Measurements from ENCODE around the gene PSMB5.

PSMB5 gene

DNA sequence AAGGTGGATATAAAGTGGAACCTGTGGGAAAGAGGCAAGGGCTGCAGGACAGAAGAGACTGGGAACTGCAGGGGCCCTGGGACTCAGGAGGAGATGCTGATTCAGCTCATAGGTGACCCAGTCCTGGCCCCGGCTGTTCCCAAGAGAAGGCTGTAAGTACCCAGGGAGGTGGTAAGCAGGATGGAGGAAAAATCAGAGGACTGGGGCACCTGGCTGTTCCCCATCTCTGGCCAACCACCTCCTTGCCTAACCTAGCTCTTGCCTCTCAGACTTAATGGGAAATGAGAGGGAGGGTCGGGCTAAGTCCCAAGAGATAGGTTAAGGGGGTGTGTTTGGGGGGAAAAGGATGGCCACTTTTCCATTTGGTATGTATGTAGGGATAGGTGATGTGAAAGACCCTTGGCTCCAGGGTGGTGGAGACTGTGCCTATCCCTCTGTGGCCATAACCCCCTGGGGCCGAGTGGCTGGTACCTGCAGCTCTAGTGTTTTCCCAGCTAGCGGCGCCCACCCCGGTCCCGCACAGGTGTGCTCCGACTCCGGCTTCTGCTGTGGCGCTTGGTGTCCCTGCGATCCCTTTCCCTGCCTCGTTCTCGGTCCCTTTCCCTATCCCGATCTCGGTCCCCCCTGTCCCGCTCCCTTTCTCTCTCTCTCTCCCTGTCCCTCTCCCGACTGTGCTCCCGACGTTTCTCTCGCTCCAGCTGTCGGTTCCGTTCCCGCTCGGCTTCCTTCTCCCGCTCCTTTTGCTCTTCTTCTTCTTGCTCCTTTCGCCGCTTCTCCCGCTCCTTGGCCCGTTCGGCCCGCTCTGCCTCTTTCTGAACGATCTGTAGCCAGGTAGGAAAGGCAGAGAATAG is 24.2 kb upstream of the PSMB5 start:
- FAIRE-seq (no peak), DNase-seq (ENCODE audit: low spot score) (no peak)

DNA sequence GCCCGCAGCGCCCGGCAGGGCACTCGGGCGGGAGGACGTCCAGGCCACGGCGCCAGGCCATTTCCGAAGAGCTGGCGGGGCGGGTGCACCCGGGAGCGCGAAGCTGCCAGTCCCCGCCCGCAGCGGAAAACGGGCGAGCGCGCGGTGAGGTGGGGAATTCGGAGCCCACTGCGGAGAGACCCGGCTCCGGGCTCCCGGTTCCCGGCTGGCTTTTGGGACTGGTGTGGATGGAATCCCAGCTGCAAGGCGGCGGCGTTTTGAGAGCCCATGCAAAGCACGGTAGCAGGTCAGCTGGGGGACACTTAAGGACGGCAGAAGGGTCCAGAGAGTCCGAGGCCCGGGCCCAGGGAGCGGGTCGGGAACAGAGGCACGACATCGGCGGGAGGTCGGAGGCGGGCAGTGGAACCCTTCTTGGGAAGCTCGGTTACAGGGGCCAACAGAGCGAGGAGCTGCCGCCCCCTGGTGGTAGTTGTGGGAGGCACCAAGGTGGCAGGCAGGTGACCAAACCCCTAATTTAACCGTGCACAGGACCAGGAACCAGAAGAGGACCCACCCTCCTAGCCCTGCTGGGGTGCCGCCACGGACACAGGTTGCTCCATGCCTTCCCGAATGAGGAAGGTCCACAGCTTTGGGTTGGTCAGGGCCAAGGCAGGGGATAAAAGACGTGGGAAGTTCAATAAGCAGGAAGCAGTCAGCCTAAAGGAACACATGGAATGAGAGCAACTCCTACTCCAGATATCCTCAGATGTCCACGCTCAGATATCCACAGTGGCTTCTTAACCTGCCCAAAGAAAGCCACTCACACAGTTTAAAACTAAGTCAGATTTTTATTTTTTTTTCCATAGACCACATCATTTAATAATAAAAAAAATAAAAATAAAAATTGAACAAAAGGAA is 23.3 kb upstream of the PSMB5 start:
- no peak for FAIRE-seq
- peak; percentile 88 for DNase-seq (ENCODE audit: low spot score)

DNA sequence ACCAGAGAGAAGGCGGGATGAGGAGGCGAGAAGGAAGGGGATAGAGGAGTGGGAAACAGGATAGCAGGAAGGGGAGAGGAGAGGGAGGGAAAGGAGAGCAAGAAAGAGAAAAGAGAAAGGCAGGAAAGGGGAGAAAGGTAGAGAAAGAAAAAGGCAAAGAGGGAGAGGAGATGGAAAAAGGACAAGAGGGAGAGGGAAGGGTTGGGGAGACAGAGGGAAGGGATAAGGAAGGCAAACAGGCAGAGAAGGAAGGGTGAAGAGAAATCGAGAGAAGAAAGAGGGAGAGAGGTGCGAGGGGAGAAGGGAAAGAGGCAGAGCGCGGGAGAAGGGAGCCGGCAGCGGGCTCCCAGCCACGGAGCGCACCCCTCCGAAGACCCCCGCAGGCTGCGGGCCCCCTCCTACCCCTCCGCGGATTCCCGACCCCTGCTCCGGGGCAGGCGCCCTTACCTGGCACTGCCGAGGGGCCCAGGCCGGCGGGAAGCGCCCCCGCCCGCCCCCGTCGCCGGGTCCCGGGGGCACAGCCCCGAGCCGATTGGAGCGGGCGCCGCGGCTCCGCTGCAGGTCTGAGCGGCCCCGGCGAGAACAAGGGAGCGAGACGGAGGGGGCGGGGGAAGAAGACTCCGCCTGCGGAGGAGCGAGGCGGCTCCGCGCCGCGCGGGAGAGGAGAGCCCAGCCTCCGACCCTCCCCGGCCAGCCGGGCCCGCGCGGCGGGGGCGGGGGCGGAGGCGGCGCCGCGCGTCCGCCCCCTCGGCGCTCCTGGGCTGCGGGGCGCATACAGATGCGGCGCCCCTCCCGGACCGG is 22.5 kb upstream of the PSMB5 start, which contains the start of gene CDH24:
Gene CDH24 (minus strand): TSS at position 565 of the 801 bp plus-strand sequence. CDS start 1,787 bp downstream, outside the sequence.
- DNase-seq (ENCODE audit: low spot score) (peak; percentile 87), FAIRE-seq (peak; percentile 23)

DNA sequence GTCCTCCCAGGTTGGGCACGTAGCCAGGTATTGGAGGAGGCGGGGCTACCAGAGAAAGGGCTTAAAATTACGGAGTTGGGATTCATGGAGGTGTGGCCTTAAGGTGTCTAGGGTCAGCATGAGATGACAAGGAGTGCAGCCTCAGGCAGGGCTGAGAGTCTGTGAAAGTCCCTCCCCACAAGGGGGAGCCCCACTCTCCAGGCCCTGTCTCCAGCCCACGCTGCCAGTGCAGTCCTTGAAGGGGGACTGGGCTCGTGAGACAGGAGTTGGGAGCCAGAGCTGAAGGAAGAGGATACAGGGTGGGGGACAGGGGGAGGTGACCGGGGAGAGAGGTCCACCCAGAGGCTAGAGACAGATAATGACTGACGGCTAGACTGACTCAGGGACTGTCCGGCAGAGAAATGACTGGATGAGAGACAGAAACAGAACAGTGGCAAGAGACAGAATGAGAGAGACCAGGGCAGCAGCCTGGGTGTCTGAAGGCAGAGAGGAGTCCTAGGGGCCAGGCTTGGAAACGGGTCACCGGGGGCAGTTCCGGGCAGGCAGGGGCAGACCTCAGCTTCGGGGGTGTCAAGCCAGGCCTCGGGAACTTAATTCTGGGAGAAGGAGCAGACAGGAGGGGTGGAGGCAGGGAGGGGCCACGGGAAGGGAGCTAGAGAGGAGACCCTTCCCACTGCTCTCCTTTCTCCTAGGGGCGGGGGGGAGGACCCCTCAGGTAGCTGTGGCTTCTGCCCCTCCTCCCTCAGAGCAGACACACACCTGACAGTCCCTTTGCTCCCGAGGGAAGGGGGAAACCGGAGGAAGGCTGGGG is 21.6 kb upstream of the PSMB5 start:
- FAIRE-seq (no peak), DNase-seq (ENCODE audit: low spot score) (peak; percentile 89)

DNA sequence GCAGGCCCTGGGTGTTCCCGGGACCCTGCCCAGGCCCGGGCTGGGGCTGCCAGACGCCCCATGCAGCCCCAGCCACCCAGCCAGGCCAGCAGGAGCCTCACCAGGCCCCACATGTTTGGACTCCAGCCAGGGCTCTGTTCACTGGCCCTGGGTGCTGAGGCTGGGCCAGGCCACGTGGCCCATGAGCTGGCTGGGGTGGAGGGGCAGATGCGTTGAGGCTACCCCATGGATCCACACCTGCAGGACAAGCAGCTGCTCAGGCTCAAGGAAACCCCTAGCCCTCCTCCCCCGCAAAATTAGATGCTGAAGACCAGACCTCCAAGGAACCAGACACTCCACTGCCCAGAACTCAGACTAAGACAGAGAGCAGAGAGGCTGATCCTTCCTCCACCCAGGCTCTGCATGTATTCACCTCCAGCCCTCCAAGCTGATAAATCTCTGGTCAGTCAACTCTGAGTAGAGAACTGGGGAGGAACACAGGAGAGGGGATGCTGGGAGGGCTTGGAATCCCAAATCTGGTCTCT is 21.0 kb upstream of the PSMB5 start:
- FAIRE-seq (no peak), DNase-seq (ENCODE audit: low spot score) (peak; percentile 32)

DNA sequence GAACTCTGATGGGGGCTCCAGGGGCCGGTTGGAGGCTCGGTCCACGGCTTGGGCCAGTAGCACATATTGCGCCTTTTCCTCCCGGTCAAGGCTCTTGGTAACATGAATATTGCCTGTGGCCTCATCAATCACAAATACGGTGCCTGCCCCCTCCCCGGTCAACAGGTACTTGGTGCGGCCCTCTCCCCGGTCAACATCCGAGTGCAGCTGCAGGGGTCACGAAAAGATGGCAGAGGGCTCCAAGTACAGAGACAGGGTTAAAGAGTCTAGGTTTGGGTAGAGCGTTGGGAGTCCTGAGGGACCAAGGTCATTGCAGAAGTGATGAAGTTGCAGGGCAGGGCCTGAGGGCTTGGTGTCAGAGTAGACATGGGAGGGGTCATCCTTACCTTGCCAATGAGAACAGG is 20.4 kb upstream of the PSMB5 start:
- DNase-seq (ENCODE audit: low spot score) (no peak), FAIRE-seq (no peak)

DNA sequence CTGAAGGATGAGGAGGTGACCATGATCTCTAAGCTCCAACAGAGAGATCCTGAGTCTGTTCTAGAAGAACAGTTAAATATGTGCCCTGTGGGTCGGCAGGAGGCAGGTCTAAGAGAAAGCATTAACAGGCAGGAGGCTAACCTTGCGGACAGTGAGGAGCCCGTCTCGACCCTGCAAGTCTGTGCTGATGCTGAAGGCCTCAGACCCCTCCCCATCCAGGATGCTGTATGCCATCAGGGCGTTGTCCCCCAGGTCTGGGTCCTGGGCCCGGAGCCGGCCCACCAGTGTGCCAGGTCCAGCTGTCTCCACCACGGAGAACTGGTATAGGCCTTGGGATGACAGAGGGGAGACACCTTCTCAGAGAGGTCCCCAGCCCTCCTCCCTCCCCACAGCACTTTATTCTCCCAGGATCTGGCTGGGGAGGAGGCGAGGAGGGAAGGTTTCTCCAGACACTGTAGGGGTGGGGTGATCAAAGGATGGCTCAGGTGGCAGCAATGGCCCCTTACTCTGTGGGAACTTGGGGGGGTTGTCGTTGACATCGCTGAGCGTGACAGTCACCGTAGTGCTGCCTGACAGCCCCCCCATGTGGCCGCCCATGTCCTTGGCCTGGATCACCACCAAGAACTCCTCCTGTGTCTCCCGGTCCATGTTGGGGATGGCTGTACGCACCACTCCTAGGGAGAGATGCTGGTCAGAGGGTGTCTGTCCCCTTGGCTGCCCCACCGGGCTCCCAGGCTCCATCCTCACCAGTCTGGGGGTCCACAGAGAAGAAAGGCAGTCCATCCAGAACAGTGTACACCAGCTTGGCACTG is 19.5 kb upstream of the PSMB5 start:
- FAIRE-seq (no peak), DNase-seq (ENCODE audit: low spot score) (no peak)

DNA sequence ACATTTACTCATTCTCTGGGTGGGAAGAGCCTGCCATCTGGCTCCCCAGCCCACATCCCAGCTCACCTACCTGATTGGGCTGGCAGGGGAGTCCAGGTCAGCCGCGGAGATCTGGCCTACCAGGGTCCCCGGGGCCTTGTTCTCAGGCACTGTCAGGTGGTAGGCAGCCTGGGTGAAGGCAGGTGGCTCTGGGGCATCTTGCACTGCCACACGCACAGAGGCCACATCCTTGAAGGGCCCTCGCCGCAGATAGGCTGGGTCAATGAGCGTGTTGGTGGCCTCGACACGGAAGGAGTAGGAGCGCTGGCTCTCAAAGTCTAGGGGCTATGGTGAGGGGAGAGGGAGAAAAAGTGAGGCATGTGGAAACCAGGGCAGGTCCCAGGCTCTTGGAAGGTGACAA is 18.7 kb upstream of the PSMB5 start:
- FAIRE-seq (no peak), DNase-seq (ENCODE audit: low spot score) (no peak)

DNA sequence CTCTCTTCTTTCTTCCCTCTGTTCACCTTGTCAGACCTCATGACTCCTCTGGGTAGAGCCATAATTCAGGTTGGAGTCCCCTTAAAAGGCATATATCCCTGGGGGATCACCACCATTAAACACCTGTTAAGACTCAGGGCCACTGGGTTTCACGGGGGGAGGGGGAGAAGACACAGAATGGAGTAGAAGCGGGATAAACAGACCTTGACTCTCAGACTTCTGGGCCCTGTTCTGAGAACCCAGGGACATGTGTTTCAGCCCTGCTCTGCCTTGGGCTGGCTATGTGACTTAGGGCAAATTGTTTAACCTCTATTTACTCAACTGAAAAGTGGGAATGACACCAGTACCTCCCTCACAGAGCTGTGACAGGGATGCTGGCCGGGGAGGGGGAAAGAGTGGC is 18.0 kb upstream of the PSMB5 start:
- FAIRE-seq: no peak
- no peak for DNase-seq (ENCODE audit: low spot score)

DNA sequence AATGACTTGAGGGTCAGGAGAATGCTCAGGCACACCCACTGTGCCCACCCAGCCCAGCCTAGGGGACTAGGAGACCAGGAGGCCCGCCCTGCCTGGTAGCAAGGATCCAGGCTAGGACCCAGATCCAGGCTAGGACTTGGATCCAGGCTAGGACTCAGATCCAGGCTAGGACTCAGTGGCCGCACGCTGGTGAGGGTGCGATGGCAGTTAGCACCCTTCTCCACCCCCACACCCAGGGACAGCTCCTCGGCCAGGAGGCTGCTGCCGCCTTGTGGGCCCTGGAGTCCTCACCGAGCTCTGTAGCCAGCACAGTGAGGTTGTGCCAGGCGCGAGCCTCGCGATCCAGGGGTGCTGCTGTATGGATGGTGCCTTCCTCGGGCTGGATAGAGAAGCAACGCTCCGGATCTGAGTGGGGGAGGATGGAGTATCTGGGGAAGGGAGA is 17.5 kb upstream of the PSMB5 start:
- no peak for FAIRE-seq
- no peak for DNase-seq (ENCODE audit: low spot score)

DNA sequence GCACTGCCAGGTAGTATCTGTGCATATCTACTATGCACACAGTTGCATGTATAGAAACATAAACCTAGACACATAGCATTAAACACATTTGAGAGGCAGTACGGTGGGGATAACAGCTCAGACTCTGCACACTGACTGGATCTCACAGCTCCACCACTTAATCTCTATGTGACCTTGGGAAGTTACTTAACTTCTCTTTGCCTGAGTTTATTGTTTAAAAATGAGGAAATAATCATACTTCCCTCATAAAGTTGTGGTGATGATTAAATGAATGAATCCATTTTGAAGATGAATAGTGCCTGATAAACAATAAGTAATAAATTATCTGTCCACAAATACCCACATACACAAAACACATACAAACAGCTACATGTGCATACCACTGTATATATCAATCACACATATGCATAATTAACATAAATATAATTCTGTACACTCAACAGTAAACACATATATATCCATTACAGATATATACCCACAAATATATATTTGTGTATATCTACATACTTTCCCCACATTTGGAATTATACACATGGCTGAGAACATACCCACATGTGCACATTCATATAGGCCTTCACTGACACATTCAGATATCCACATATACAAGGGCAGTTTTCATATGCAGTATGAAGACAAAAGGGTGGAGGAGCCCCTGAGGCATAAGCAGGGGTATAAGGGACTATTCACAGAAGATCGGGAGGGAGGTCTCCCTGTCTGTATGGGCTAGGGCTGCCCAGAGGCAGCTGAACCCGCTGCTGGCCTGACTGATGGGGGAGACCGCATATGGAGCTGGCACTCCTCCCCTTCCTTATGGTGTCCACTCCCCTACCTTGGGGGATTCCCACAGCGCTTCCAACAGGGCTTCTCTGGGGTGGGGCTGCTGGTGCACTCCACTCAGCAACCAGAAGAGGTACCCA is 16.7 kb upstream of the PSMB5 start:
- FAIRE-seq (peak; percentile 80), DNase-seq (ENCODE audit: low spot score) (no peak)

DNA sequence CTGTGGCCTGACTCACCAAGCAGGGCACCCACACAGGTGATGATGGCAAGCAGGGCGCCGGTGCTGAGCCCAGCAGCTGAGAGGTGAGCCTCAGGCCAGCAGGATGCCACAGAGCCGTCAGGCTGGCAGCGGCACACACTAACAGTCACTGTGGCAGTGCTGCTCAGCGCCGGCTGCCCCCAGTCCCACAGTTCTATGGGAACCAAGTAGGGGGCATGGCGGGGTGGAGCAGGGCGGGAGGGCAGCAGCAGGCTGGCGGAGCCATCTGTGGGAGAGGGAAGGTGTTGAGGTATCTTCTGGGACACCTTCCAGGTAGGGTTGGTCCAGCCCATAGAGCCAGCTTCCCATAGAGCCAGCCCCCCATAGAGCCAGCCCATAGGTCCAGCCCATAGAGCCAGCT is 14.3 kb upstream of the PSMB5 start:
- DNase-seq (ENCODE audit: low spot score) (no peak), FAIRE-seq (no peak)

DNA sequence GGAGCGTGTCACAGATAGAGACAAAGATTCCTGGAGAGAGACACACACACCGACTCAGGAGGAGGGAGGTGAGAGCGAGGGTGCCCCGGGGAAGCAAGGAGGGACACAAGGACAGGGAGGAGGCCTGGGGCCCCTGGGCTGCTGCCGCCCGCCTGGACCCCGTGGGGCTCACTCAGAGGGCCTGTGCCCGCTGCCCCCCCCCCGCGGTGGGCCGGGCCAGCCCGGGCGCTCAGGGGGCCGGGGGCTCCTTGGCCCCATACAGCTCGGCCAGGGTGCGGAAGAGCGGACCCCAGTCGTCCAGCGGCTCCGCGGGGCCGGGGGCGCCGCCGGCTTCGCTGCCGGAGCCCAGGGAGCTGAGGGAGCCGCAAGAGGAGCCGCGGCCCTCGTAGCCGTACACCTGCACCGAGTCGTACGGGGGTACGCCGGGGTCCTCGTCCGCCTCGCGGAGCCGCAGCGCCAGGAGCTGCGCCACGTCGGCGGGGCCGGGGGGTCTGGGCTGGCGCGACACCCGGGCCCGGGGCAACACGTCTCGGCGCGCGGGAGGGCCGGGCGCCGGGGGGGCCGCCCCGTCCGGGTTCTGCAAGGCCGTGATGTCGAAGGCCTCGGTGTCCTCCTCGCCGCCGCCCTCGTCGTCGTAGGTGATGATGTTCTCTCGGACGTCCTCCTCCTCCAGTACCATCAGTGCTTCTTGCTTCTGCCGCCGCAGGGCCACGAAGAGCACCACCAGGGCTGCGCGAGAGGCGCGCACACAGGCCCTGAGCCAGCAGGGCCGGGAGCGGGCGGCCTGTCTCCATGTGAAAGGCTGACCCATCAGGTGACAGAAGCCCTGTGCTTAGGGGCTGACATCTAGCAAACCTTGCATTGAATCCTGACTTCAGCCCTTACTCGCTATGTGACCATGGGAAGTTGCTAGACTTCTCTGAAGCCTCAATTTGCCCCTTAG is 13.3 kb upstream of the PSMB5 start:
- FAIRE-seq (no peak), DNase-seq (ENCODE audit: low spot score) (no peak)

DNA sequence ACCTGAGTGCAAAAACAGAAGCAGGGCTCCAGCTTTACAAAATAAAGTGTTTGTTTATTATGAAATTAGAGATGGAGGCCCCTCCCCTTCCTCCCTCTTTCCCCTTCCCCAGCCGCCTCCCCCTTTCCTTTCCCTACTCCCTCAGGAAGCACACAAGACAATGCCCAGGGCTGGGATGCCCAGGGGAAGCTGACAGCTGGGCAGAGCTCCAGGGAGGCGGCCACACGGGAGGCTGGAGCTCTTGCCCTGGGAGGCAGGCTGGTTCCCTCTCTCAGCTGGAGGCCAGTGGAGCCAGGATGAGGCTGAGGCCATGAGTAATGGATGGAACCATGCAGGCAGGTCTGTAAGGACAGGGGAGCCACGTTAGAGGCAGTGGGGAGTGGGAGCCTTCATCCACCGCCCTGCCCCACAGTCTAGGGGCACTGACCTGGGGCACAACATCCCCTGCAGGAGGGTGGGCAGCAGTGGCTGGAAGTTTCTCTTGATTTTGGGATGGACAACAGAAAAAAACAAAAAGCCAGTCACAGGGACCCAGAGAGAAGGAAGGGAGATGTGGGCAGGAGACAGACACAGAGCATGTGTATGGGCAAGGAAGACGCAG is 12.4 kb upstream of the PSMB5 start:
- DNase-seq (ENCODE audit: low spot score) (no peak), FAIRE-seq (no peak)

DNA sequence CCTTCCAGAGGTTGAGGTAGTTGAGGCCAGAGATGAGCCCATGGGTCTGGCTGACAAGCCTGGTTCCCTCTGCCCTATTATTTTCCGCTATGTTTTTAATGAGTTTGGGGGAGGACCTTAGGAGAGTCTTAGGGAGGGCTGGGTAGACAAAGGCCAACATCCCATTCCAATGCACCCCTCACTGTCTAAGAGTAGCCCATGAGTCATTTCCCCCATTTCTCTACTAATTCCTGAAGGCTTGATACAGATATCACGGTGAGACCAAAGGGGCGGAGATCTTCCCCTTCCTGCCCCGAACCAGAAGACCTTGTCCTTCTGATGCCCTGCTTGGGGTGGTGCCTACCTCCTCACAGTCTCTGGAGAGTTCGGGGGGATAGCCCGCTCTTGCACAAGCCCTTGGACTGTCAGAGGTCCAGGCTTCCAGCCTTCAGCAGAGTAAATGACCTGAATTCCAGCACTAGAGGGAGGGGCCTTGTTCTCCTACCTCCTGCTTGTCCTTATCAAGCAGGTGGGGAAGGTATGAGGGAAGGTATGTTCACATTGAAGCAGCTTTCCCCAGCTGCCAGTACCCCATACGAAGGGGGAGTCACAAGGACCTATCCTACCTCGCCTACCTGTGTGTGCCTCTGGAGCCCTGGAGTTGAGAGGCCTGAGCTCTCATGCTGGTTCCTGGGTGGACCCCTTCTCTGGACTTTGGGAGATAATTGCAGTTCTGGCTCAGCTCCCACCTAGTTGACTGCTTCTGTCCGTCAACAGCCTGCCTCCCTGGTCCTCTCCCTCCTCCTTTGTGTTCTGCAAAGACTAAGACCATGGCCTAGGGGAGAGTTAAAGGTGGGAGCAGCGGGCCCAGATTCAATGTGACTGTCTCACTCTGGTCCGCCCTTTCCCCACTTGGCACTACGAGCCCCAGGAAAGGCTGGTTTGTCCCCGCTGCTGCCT is 11.0 kb upstream of the PSMB5 start:
- DNase-seq (ENCODE audit: low spot score): no peak
- no peak for FAIRE-seq

DNA sequence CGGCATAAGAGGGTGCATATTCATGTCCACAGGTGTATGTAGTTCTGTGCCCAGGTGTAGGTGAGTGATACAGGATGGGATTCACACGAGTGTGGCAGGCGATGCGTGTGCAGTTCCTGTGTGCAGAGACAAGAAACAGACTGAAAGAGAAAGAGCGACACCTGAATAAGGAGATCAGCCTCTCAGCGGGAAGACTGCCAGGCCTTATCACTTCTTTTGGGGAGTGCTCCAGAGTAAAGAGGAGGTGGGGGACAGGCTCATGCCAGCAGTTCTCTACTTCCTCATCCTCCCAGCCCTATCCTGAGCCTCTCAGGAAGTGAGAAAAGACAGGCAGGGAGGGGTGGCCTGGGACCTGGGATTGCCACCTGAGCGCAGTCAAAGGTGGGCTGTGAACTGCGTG is 10.1 kb upstream of the PSMB5 start:
- no peak for FAIRE-seq

More for the DNA sequence above, 10.1 kb upstream of the PSMB5 start:
- no peak for DNase-seq (ENCODE audit: low spot score)
